ENCODE measurements around the gene PGBD5. TPM values are rescaled to one million over a fixed set of nuclear protein-coding genes. Genes with fewer than 3 reads are reported as not detected.

PGBD5 gene
- total RNA-seq, 3 donors from 2014 or later (not counting 1 experiment from before 2014, with no cell fraction given) = 0.02 to 0.90 TPM; not detected in 1

DNA sequence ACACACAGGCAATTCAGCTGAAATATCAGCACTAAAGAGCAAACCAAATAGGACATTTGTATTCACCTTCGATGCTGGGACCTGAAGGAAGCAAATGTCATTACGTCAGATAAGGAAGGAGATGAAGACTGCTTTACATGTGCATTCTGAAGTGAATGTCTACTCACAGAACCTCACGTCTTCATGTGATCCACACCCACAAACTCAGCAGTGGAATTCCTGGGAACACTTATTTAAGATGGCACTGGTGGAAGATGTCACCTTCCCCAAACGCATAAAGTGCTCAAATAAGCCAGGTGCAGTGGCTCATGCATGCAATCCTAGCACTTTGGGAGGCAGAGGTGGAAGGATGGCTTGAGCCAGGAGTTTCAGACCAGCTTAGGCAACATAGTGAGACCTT, 11.4 kb downstream of the PGBD5 start:
- H3K9me3 Mint-ChIP-seq = no peaks in the 10 kb centered on the region
- intact Hi-C loops (cut with micrococcal nuclease) = no loop called here
- TF ChIP-seq, protein P1, sequence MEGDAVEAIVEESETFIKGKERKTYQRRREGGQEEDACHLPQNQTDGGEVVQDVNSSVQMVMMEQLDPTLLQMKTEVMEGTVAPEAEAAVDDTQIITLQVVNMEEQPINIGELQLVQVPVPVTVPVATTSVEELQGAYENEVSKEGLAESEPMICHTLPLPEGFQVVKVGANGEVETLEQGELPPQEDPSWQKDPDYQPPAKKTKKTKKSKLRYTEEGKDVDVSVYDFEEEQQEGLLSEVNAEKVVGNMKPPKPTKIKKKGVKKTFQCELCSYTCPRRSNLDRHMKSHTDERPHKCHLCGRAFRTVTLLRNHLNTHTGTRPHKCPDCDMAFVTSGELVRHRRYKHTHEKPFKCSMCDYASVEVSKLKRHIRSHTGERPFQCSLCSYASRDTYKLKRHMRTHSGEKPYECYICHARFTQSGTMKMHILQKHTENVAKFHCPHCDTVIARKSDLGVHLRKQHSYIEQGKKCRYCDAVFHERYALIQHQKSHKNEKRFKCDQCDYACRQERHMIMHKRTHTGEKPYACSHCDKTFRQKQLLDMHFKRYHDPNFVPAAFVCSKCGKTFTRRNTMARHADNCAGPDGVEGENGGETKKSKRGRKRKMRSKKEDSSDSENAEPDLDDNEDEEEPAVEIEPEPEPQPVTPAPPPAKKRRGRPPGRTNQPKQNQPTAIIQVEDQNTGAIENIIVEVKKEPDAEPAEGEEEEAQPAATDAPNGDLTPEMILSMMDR (IDR thresholded peaks at IDR 0.05) = no peak
- no peak overlapping the region for H3K4me3 ChIP-seq (ENCODE audit: low read length)
- no peak overlapping the region for H3K27ac ChIP-seq (ENCODE audit: low read length)
- ATAC-seq (no peak), DNase-seq (no peak)
- peaks cover 14 to 46% of the 10 kb centered on the region in 2 donors for H3K27me3 Mint-ChIP-seq (ENCODE audit: low read depth in 2 of 2)
- no peaks in the 10 kb centered on the region for H3K36me3 ChIP-seq (ENCODE audit: control insufficient read depth, insufficient read depth, low read length)
- H3K36me3 Mint-ChIP-seq = no peaks in the 10 kb centered on the region
- H3K4me1 ChIP-seq (ENCODE audit: control insufficient read depth, insufficient read depth, low read length) = no peaks in the 10 kb centered on the region
- WGBS (ENCODE audit: insufficient coverage) = 86% methylated on average over 4 of the region's 4 CpGs
- peaks cover 6% of the 10 kb centered on the region for H3K27me3 ChIP-seq (ENCODE audit: control insufficient read depth, insufficient read depth, low read length)
- no peaks in the 10 kb centered on the region for H3K4me1 Mint-ChIP-seq
- H3K27ac Mint-ChIP-seq = no peak overlapping the region
- H3K4me3 Mint-ChIP-seq = no peak overlapping the region
- no peaks in the 10 kb centered on the region for H3K9me3 ChIP-seq (ENCODE audit: control insufficient read depth, insufficient read depth, low read length)

DNA sequence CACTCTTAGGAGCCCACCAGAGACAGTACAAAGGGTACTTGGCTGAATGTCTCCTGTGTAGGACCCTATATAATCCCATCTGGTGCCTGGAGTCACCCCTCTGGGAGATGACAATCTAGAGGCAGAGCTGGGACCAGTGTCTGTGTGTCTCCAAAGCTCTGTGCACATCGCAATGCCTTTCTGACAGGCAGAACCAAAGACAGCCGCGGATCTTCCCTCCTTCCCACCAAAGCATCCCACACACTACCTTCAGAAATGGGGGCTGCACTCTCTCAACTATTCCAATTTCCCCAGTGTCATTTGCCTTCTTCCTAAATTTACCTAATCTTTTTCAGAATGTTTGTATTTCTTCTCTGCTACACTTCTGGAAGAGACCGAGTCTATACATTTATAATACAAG, 12.0 kb downstream of the PGBD5 start:
- 87% methylated on average over 4 of the region's 4 CpGs for WGBS (ENCODE audit: insufficient coverage)
- H3K36me3 ChIP-seq (ENCODE audit: control insufficient read depth, insufficient read depth, low read length) = no peaks in the 10 kb centered on the region
- no peaks in the 10 kb centered on the region for H3K4me1 ChIP-seq (ENCODE audit: control insufficient read depth, insufficient read depth, low read length)
- no peaks in the 10 kb centered on the region for H3K9me3 ChIP-seq (ENCODE audit: control insufficient read depth, insufficient read depth, low read length)
- H3K4me3 ChIP-seq (ENCODE audit: low read length) = no peak overlapping the region
- TF ChIP-seq, protein P1 (IDR thresholded peaks at IDR 0.05) = no peak
- intact Hi-C loops (cut with micrococcal nuclease) = no loop called here
- ATAC-seq (no peak), DNase-seq (no peak)
- Mint-ChIP-seq H3K4me1 (no peaks in the 10 kb centered on the region), H3K4me3 (no peak overlapping the region), H3K36me3 (no peaks in the 10 kb centered on the region), H3K27me3 (ENCODE audit: low read depth in 2 of 2) (peaks cover 12 to 51% of the 10 kb centered on the region in 2 donors), H3K9me3 (no peaks in the 10 kb centered on the region), H3K27ac (no peak overlapping the region)
- H3K27ac ChIP-seq (ENCODE audit: low read length) = no peak overlapping the region
- peaks cover 6% of the 10 kb centered on the region for H3K27me3 ChIP-seq (ENCODE audit: control insufficient read depth, insufficient read depth, low read length)

DNA sequence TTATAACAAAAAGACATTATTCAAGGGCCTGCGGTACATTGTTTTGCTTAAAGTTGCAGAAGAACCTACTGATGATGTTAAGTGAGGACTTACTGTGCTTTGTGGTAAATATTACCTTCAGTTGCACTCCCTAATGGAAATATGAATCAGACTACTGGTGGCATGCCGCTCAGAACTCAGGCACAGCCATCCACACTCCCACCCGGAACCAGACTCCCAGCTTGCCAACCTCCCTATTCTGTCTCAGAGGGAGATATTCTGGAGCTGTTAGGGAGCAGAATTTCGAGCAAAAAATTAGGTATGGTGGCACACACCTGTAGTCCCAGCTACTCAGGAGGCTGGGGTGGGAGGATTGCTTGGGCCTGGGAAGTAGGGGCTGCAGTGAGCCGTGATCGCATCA, 13.1 kb downstream of the PGBD5 start:
- H3K27me3 ChIP-seq (ENCODE audit: control insufficient read depth, insufficient read depth, low read length) = peaks cover 5% of the 10 kb centered on the region
- no peaks in the 10 kb centered on the region for H3K36me3 ChIP-seq (ENCODE audit: control insufficient read depth, insufficient read depth, low read length)
- TF ChIP-seq, protein P1 (IDR thresholded peaks at IDR 0.05) = no peak
- no peak overlapping the region for H3K4me3 Mint-ChIP-seq
- no peaks in the 10 kb centered on the region for H3K9me3 ChIP-seq (ENCODE audit: control insufficient read depth, insufficient read depth, low read length)
- DNase-seq (no peak), ATAC-seq (no peak)
- intact Hi-C loops (cut with micrococcal nuclease) = no loop called here
- H3K9me3 Mint-ChIP-seq = no peaks in the 10 kb centered on the region
- H3K36me3 Mint-ChIP-seq = no peaks in the 10 kb centered on the region
- H3K27ac ChIP-seq (ENCODE audit: low read length) = no peak overlapping the region
- no peaks in the 10 kb centered on the region for H3K4me1 Mint-ChIP-seq
- WGBS (ENCODE audit: insufficient coverage) = 79% methylated on average over 3 of the region's 6 CpGs
- H3K27ac Mint-ChIP-seq = no peak overlapping the region
- no peak overlapping the region for H3K4me3 ChIP-seq (ENCODE audit: low read length)
- peaks cover 9 to 58% of the 10 kb centered on the region in 2 donors for H3K27me3 Mint-ChIP-seq (ENCODE audit: low read depth in 2 of 2)
- H3K4me1 ChIP-seq (ENCODE audit: control insufficient read depth, insufficient read depth, low read length) = no peaks in the 10 kb centered on the region

DNA sequence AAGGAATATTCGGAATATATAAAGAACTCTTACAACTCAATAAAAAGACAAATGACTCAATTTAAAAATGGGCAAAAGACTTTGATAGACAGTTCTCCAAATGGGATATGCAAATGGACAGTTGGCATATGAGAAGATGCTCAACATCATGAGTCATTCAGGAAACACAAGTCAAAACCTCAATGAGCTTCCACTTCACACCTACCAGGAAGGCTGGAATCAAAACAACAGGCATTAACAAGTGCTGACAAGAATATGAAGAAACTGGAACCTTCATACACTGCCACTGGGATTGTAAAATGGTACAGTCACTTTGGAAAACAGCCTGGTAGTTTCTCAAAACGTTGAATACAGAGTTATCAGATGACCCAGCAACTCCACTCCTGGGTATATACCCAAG, 17.2 kb downstream of the PGBD5 start:
- H3K4me3 ChIP-seq (ENCODE audit: low read length) = no peak overlapping the region
- no peaks in the 10 kb centered on the region for H3K9me3 ChIP-seq (ENCODE audit: control insufficient read depth, insufficient read depth, low read length)
- no peaks in the 10 kb centered on the region for H3K27me3 ChIP-seq (ENCODE audit: control insufficient read depth, insufficient read depth, low read length)
- no peaks in the 10 kb centered on the region for H3K36me3 ChIP-seq (ENCODE audit: control insufficient read depth, insufficient read depth, low read length)
- no peaks in the 10 kb centered on the region for H3K4me1 ChIP-seq (ENCODE audit: control insufficient read depth, insufficient read depth, low read length)
- intact Hi-C loops (cut with micrococcal nuclease) = no loop called here
- Mint-ChIP-seq H3K36me3 (no peaks in the 10 kb centered on the region), H3K4me3 (no peak overlapping the region), H3K27ac (no peak overlapping the region), H3K4me1 (no peaks in the 10 kb centered on the region), H3K27me3 (ENCODE audit: low read depth in 2 of 2) (peaks cover 4 to 42% of the 10 kb centered on the region in 2 donors), H3K9me3 (no peaks in the 10 kb centered on the region)
- ATAC-seq (no peak), DNase-seq (no peak)
- TF ChIP-seq, protein P1 (IDR thresholded peaks at IDR 0.05) = no peak
- no peak overlapping the region for H3K27ac ChIP-seq (ENCODE audit: low read length)
- WGBS (ENCODE audit: insufficient coverage) = 91% methylated on average over 1 of the region's 2 CpGs
